H9 (cell line): Measurements from ENCODE around the gene TXNL4A. TPM values are rescaled to one million over a fixed set of nuclear protein-coding genes. Genes with fewer than 3 reads are reported as not detected.

Source experiments
- DNase-seq: peaks from one replicate; pipeline ENCODE4 v3.0.0-alpha.2; 2017
- H2AFZ ChIP-seq: one replicate; pipeline ENCODE4 v1.6.1; 2013; ENCODE audit warnings: mild to moderate bottlenecking, low read length, control low read depth, moderate library complexity
- H2AK5ac ChIP-seq: 2 replicates; pipeline ENCODE4 v1.6.1; 2013; ENCODE audit warnings: low read length, control low read depth, mixed read lengths; ENCODE audit not compliant: insufficient read length
- H2BK120ac ChIP-seq: one replicate; pipeline ENCODE4 v1.6.1; 2013; ENCODE audit warnings: low read depth, mild to moderate bottlenecking, low read length, control low read depth, inconsistent platforms; ENCODE audit not compliant: poor library complexity, severe bottlenecking
- H2BK12ac ChIP-seq: 2 replicates; pipeline ENCODE4 v1.6.1; 2013; ENCODE audit warnings: low read length, control low read depth, mixed read lengths, low read depth; ENCODE audit not compliant: insufficient read length
- H2BK15ac ChIP-seq: 2 replicates; pipeline ENCODE4 v1.6.1; 2013; ENCODE audit warnings: low read depth, low read length, control low read depth
- H2BK20ac ChIP-seq: one replicate; pipeline ENCODE4 v1.6.1; 2013; ENCODE audit warnings: low read depth, mild to moderate bottlenecking, low read length, control low read depth, inconsistent platforms; ENCODE audit not compliant: poor library complexity, severe bottlenecking
- H2BK5ac ChIP-seq: 2 replicates; pipeline ENCODE4 v1.6.1; 2013; ENCODE audit warnings: low read length, control low read depth, mixed read lengths; ENCODE audit not compliant: insufficient read length
- H3K14ac ChIP-seq: 2 replicates; pipeline ENCODE4 v1.6.1; 2013; ENCODE audit warnings: low read length, control low read depth; ENCODE audit not compliant: insufficient read depth
- H3K18ac ChIP-seq: 2 replicates; pipeline ENCODE4 v1.6.1; 2013; ENCODE audit warnings: low read depth, mild to moderate bottlenecking, mixed read lengths, low read length, control low read depth; ENCODE audit not compliant: insufficient read length
- H3K23ac ChIP-seq: 2 replicates; pipeline ENCODE4 v1.6.1; 2013; ENCODE audit warnings: low read length, control low read depth, mixed read lengths, low read depth; ENCODE audit not compliant: insufficient read length
- H3K23me2 ChIP-seq: 2 replicates; pipeline ENCODE4 v1.6.1; 2013; ENCODE audit warnings: low read depth, mild to moderate bottlenecking, mixed read lengths, low read length, control low read depth; ENCODE audit not compliant: insufficient read length, poor library complexity, severe bottlenecking
- H3K27ac ChIP-seq: 2 replicates; pipeline ENCODE4 v1.5.1; 2013; ENCODE audit warnings: low read length, control low read depth, mixed read lengths, low read depth; ENCODE audit not compliant: insufficient read length
- H3K27me3 ChIP-seq: 2 replicates; pipeline ENCODE4 v1.6.1; 2013; ENCODE audit warnings: low read length, control low read depth, inconsistent platforms; ENCODE audit not compliant: insufficient read depth
- H3K4ac ChIP-seq: 2 replicates; pipeline ENCODE4 v1.6.1; 2013; ENCODE audit warnings: low read depth, mild to moderate bottlenecking, control low read depth, inconsistent platforms, low read length, moderate library complexity
- H3K4me1 ChIP-seq: 2 replicates; pipeline ENCODE4 v1.6.1; 2013; ENCODE audit warnings: low read length, control low read depth, inconsistent platforms; ENCODE audit not compliant: insufficient read depth
- H3K4me2 ChIP-seq: 2 replicates; pipeline ENCODE4 v1.6.1; 2013; ENCODE audit warnings: low read length, control low read depth, mixed read lengths; ENCODE audit not compliant: insufficient read length, insufficient read depth
- H3K56ac ChIP-seq: 2 replicates; pipeline ENCODE4 v1.6.1; 2013; ENCODE audit warnings: low read depth, mild to moderate bottlenecking, mixed read lengths, low read length, control low read depth; ENCODE audit not compliant: insufficient read length
- H3K79me1 ChIP-seq: 2 replicates; pipeline ENCODE4 v1.6.1; 2013; ENCODE audit warnings: low read depth, mild to moderate bottlenecking, moderate library complexity, low read length, control low read depth, inconsistent platforms; ENCODE audit not compliant: insufficient read depth, poor library complexity, severe bottlenecking
- H3K79me2 ChIP-seq: 2 replicates; pipeline ENCODE4 v1.6.1; 2013; ENCODE audit warnings: low read length, control low read depth, inconsistent platforms; ENCODE audit not compliant: insufficient read depth
- H3K9ac ChIP-seq: 2 replicates; pipeline ENCODE4 v1.6.1; 2013; ENCODE audit warnings: low read length, control low read depth, mixed read lengths; ENCODE audit not compliant: insufficient read length; ENCODE audit errors: extremely low read depth
- H3K9me3 ChIP-seq: one replicate; pipeline ENCODE4 v1.6.1; 2013; ENCODE audit warnings: low read depth, low read length, inconsistent platforms; ENCODE audit not compliant: control insufficient read depth
- H3T11ph ChIP-seq: one replicate; pipeline ENCODE4 v1.6.1; 2013; ENCODE audit warnings: mild to moderate bottlenecking, low read length, control low read depth, inconsistent platforms
- H4K20me1 ChIP-seq: one replicate; pipeline ENCODE4 v1.6.1; 2013; ENCODE audit not compliant: control insufficient read depth, insufficient read length, insufficient read depth
- H4K5ac ChIP-seq: 2 replicates; pipeline ENCODE4 v1.6.1; 2013; ENCODE audit warnings: low read depth, mild to moderate bottlenecking, mixed read lengths, low read length, control low read depth; ENCODE audit not compliant: insufficient read length
- H4K8ac ChIP-seq: replicated peaks from 2 replicates; pipeline ENCODE4 v1.6.1; 2013; ENCODE audit warnings: low read length, control low read depth, mixed read lengths, low read depth; ENCODE audit not compliant: insufficient read length
- H4K91ac ChIP-seq: 2 replicates; pipeline ENCODE4 v1.6.1; 2013; ENCODE audit warnings: low read depth, mild to moderate bottlenecking, moderate library complexity, mixed read lengths, low read length, control low read depth; ENCODE audit not compliant: insufficient read length
- H3K27ac Mint-ChIP-seq, 3 experiments: 2 replicates in 2 of 3; 3 replicates in 1 of 3; pipeline ENCODE4 v1.8.0; 2020 to 2021; ENCODE audit warnings: mixed read lengths in 3 of 3, mild to moderate bottlenecking in 1 of 3, moderate library complexity in 1 of 3
- H3K27me3 Mint-ChIP-seq: 2 replicates; pipeline ENCODE4 v1.8.0; 2021; ENCODE audit warnings: low read depth, mild to moderate bottlenecking, moderate library complexity, mixed read lengths
- H3K36me3 Mint-ChIP-seq, 3 experiments: 2 replicates in 2 of 3; 3 replicates in 1 of 3; pipeline ENCODE4 v1.8.0; 2020 to 2021; ENCODE audit warnings: low read depth in 3 of 3, mixed read lengths in 3 of 3; ENCODE audit not compliant: insufficient read depth in 1 of 3
- H3K4me1 Mint-ChIP-seq, 2 experiments: 2 replicates each; pipeline ENCODE4 v1.8.0; 2020; ENCODE audit warnings: mixed read lengths in 2 of 2
- H3K4me3 Mint-ChIP-seq, 2 experiments: 2 replicates in 1 of 2; 3 replicates in 1 of 2; pipeline ENCODE4 v1.8.0; 2020 to 2021; ENCODE audit warnings: mild to moderate bottlenecking in 2 of 2, mixed read lengths in 2 of 2, moderate library complexity in 1 of 2
- H3K9me3 Mint-ChIP-seq, 2 experiments: 2 replicates in 1 of 2; 3 replicates in 1 of 2; pipeline ENCODE4 v1.8.0; 2020; ENCODE audit warnings: mild to moderate bottlenecking in 2 of 2, mixed read lengths in 2 of 2, moderate library complexity in 1 of 2
- WGBS: extraction: QIAGEN DNeasy Blood & Tissue Kit; methylation state at CpG from one replicate; pipeline ENCODE4 v1.1.7; 2013; ENCODE audit warnings: missing lambda C conversion rate, low lambda C conversion rate, mixed read lengths; ENCODE audit not compliant: insufficient read length; ENCODE audit errors: extremely low coverage; 5-methylcytosine and 5-hydroxymethylcytosine counted together
- total RNA-seq: library from RNA; stranded (reverse); gene quantifications from 2 replicates; pipeline ENCODE4 v1.2.1, GENCODE V29; 2021
- TF ChIP-seq, protein P1 (sequence below): fragments of 200-600 bp; sonication (generic); conservative IDR thresholded peaks from 3 replicates; pipeline ENCODE4 v1.8.0; 2021; ENCODE audit warnings: antibody characterized with exemption, mild to moderate bottlenecking

The TXNL4A gene
- total RNA-seq, 1 experiment from 2014 or later = 163 TPM

DNA sequence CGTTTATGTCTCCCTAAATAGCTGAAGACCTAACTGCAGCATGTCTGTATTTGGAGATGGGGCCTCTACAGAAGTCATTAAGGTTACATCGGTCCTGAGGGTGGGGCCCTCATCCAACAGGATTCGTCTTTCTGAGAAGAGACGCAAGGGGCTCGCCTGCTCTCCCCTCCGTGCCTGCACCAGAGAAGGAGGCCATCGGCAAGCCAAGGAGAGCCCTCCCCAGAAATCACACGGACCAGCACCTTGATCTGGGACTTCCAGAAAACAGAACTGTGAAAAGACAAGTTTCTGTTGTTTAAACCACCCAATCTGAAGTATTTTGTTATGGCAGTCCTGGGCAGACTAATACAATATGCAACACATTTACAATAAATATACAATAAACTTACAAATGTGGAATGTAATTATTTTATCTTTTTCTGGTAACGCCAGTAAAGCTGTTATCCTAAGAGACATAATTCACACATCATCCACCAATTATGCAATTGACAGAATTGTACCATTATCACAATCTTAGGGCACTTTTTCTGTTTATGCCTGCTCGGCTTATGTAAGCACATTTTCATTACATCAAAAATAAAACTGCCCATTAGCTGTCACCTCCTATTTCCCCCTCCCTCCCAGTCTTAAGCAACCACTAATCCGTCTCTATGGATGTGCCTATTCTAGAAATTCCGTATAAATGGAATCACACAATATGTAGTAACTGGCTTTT lies 17.8 kb downstream of the TXNL4A start:
- Histone ChIP-seq H3K14ac (no peak overlapping the region), H3K79me2 (peaks cover 4% of the 10 kb centered on the region; the same call in 1 of the 2 replicates), H2BK5ac (no peak overlapping the region), H4K20me1 (no peaks in the 10 kb centered on the region), H2BK15ac (no peak overlapping the region), H2AK5ac (no peak overlapping the region), H3K18ac (no peak overlapping the region), H3K23ac (no peak overlapping the region), H3K27ac (no peak overlapping the region), H2BK12ac (no peak overlapping the region), H3K4ac (no peak overlapping the region), H3K27me3 (no peaks in the 10 kb centered on the region), H2AFZ (no peak overlapping the region), H3K4me2 (no peak overlapping the region), H3K23me2 (no peaks in the 10 kb centered on the region), H3T11ph (no peak overlapping the region), H3K9me3 (no peaks in the 10 kb centered on the region), H3K9ac (no peak overlapping the region), H3K79me1 (peaks cover 6% of the 10 kb centered on the region), H3K56ac (no peak overlapping the region), H4K91ac (no peak overlapping the region), H3K4me1 (no peaks in the 10 kb centered on the region), H4K8ac (no peak overlapping the region), H2BK20ac (no peak overlapping the region), H2BK120ac (no peak overlapping the region), H4K5ac (no peak overlapping the region)
- H3K4me3 Mint-ChIP-seq = no peak overlapping the region
- peaks cover 1% of the 10 kb centered on the region in 2 experiments; a peak in 3 of 4 replicates for H3K4me1 Mint-ChIP-seq
- no CpG with 5 or more reads among the region's 12 CpGs for WGBS
- peaks cover 10% of the 10 kb centered on the region for H3K27me3 Mint-ChIP-seq
- H3K9me3 Mint-ChIP-seq = no peaks in the 10 kb centered on the region
- no peak for DNase-seq
- TF ChIP-seq, protein P1, sequence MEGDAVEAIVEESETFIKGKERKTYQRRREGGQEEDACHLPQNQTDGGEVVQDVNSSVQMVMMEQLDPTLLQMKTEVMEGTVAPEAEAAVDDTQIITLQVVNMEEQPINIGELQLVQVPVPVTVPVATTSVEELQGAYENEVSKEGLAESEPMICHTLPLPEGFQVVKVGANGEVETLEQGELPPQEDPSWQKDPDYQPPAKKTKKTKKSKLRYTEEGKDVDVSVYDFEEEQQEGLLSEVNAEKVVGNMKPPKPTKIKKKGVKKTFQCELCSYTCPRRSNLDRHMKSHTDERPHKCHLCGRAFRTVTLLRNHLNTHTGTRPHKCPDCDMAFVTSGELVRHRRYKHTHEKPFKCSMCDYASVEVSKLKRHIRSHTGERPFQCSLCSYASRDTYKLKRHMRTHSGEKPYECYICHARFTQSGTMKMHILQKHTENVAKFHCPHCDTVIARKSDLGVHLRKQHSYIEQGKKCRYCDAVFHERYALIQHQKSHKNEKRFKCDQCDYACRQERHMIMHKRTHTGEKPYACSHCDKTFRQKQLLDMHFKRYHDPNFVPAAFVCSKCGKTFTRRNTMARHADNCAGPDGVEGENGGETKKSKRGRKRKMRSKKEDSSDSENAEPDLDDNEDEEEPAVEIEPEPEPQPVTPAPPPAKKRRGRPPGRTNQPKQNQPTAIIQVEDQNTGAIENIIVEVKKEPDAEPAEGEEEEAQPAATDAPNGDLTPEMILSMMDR = no peak
- H3K27ac Mint-ChIP-seq = no peak overlapping the region; a peak in 1 of 7 replicates
- H3K36me3 Mint-ChIP-seq = peaks cover 25 to 56% (median 46%) of the 10 kb centered on the region in 3 experiments
